SK-N-SH (cell line): ENCODE results near the gene ZNF101. TPM values are rescaled to one million over a fixed set of nuclear protein-coding genes. Genes with fewer than 3 reads are reported as not detected.
A peak's percentile ranks its signal among the peaks of the same experiment; 100 is the strongest.

Experiments
- CTCF ChIA-PET: fragments of 300-600, 350-600 bp; formaldehyde crosslinking; extraction: SDS; loops from one replicate; lab custom pipeline; 2021; lab: Yijun Ruan, JAX
- POLR2A ChIA-PET: fragments of 350-600 bp; sonication (Branson Sonifier 250); formaldehyde crosslinking; extraction: SDS; loops from one replicate; lab custom pipeline; 2020; ENCODE audit warnings: antibody characterized with exemption, inconsistent platforms; lab: Yijun Ruan, JAX
- DNase-seq: peaks from one replicate; pipeline ENCODE4 v3.0.0; 2012
- H2AFZ ChIP-seq: fragments of 200-600 bp; sonication (generic); 2 replicates; pipeline ENCODE4 v1.8.1; 2016; ENCODE audit warnings: antibody characterized with exemption, mild to moderate bottlenecking, low read depth
- H3F3A ChIP-seq: fragments of 200-600 bp; sonication (generic); replicated peaks from 2 replicates; pipeline ENCODE3; 2016; ENCODE audit warnings: antibody characterized with exemption, mild to moderate bottlenecking; ENCODE audit not compliant: insufficient read depth
- H3K27ac ChIP-seq, 2 experiments: fragments of 200-500 bp in 1 of 2; fragments of 200-600 bp in 1 of 2; sonication (Bioruptor generic) in 1 of 2; sonication (generic), shearing (Covaris generic) in 1 of 2; 2 replicates each; pipeline versions ENCODE4 v1.5.1 to v1.6.1; 2014 to 2016; ENCODE audit warnings: low read depth in 2 of 2, inconsistent platforms in 1 of 2, low read length in 1 of 2, mild to moderate bottlenecking in 1 of 2, mixed read lengths in 1 of 2
- H3K27me3 ChIP-seq: fragments of 200-600 bp; sonication (generic), shearing (Covaris generic); 2 replicates; pipeline ENCODE4 v1.6.1; 2016; ENCODE audit warnings: mixed run types; ENCODE audit not compliant: insufficient read depth
- H3K36me3 ChIP-seq, 2 experiments: fragments of 200-500 bp in 1 of 2; fragments of 200-600 bp in 1 of 2; sonication (Bioruptor generic) in 1 of 2; sonication (generic) in 1 of 2; replicated peaks in 1 of 2; 2 replicates each; pipeline versions ENCODE3 to v1.5.1; 2014 to 2016; ENCODE audit warnings: low read length in 1 of 2, mild to moderate bottlenecking in 1 of 2; ENCODE audit not compliant: insufficient read depth in 2 of 2, control insufficient read depth in 1 of 2
- H3K4me1 ChIP-seq, 2 experiments: fragments of 200-500 bp in 1 of 2; fragments of 200-600 bp in 1 of 2; sonication (Bioruptor generic) in 1 of 2; sonication (generic), shearing (Covaris generic) in 1 of 2; 2 replicates each; pipeline versions ENCODE4 v1.5.1 to v1.6.1; 2014 to 2016; ENCODE audit warnings: low read depth in 1 of 2, low read length in 1 of 2, mixed run types in 1 of 2; ENCODE audit not compliant: insufficient read depth in 2 of 2, control insufficient read depth in 1 of 2
- H3K4me2 ChIP-seq: fragments of 200-600 bp; sonication (generic), shearing (Covaris generic); 2 replicates; pipeline ENCODE4 v1.6.1; 2017; ENCODE audit warnings: mixed run types
- H3K4me3 ChIP-seq, 2 experiments: fragments of 200-500 bp in 1 of 2; fragments of 200-600 bp in 1 of 2; sonication (Bioruptor generic) in 1 of 2; sonication (generic), shearing (Covaris generic) in 1 of 2; 2 replicates each; pipeline versions ENCODE4 v1.5.1 to v1.8.1; 2014 to 2016; ENCODE audit warnings: low read depth in 2 of 2, inconsistent platforms in 1 of 2, low read length in 1 of 2, mild to moderate bottlenecking in 1 of 2, mixed read lengths in 1 of 2, moderate library complexity in 1 of 2
- H3K79me2 ChIP-seq: fragments of 200-600 bp; sonication (generic); 2 replicates; pipeline ENCODE4 v1.8.1; 2017; ENCODE audit warnings: mild to moderate bottlenecking; ENCODE audit not compliant: insufficient read depth
- H3K9ac ChIP-seq: fragments of 200-600 bp; sonication (generic); 2 replicates; pipeline ENCODE4 v1.6.1; 2017; ENCODE audit warnings: mixed run types
- H3K9me2 ChIP-seq: fragments of 200-600 bp; sonication (generic); 2 replicates; pipeline ENCODE4 v1.6.1; 2017; ENCODE audit warnings: mixed run types
- H3K9me3 ChIP-seq: fragments of 200-600 bp; sonication (generic); 2 replicates; pipeline ENCODE4 v1.6.1; 2017; ENCODE audit warnings: mixed run types, mild to moderate bottlenecking, moderate library complexity
- H4K20me1 ChIP-seq: fragments of 200-600 bp; sonication (generic); 2 replicates; pipeline ENCODE4 v1.6.1; 2017; ENCODE audit warnings: mild to moderate bottlenecking, mixed run types; ENCODE audit not compliant: insufficient read depth
- CHD2 ChIP-seq: fragments of 150-350 bp; IDR thresholded peaks from 2 replicates; pipeline ENCODE4 v1.6.1; 2018; ENCODE audit warnings: low read length; ENCODE audit not compliant: partially characterized antibody
- ELF1 ChIP-seq: IDR thresholded peaks from 2 replicates; pipeline ENCODE4 v1.4.0; 2012
- EZH2phosphoT487 ChIP-seq: fragments of 200-600 bp; sonication (generic); IDR thresholded peaks from 2 replicates; pipeline ENCODE4 v1.6.1; 2017; ENCODE audit warnings: low read depth, mixed run types, mild to moderate bottlenecking, antibody characterized with exemption, moderate library complexity, borderline replicate concordance
- FOSL2 ChIP-seq: IDR thresholded peaks from 2 replicates; pipeline ENCODE4 v1.4.0; 2012; ENCODE audit warnings: low read depth, mild to moderate bottlenecking, moderate library complexity, borderline replicate concordance
- FOXM1 ChIP-seq: IDR thresholded peaks from 2 replicates; pipeline ENCODE4 v1.4.0; 2012; ENCODE audit warnings: low read depth, mild to moderate bottlenecking
- GABPA ChIP-seq: IDR thresholded peaks from 2 replicates; pipeline ENCODE4 v1.4.0; 2012; ENCODE audit warnings: low read depth, mild to moderate bottlenecking
- GATA2 ChIP-seq: sonication (generic); formaldehyde crosslinking; IDR thresholded peaks from 2 replicates; pipeline ENCODE4 v1.5.0; 2020; ENCODE audit warnings: mild to moderate bottlenecking, missing genetic modification reagents
- MEF2A ChIP-seq: IDR thresholded peaks from 2 replicates; pipeline ENCODE4 v1.4.0; 2012; ENCODE audit warnings: low read depth, borderline replicate concordance
- MXI1 ChIP-seq: IDR thresholded peaks from 2 replicates; pipeline ENCODE4 v1.6.1; 2012; ENCODE audit warnings: mild to moderate bottlenecking, low read depth, low read length, improper control_type of control experiment
- NRF1 ChIP-seq: IDR thresholded peaks from 2 replicates; pipeline ENCODE4 v1.6.1; 2012; ENCODE audit warnings: low read depth, mild to moderate bottlenecking, low read length
- PBX3 ChIP-seq: IDR thresholded peaks from 2 replicates; pipeline ENCODE4; 2012
- POLR2AphosphoS5 ChIP-seq: IDR thresholded peaks from 2 replicates; pipeline ENCODE4 v1.6.1; 2012; ENCODE audit warnings: low read depth, low read length
- RAD21 ChIP-seq: IDR thresholded peaks from 2 replicates; pipeline ENCODE4 v1.6.1; 2012; ENCODE audit warnings: mild to moderate bottlenecking, low read length
- RCOR1 ChIP-seq: fragments of 150-350 bp; IDR thresholded peaks from 2 replicates; pipeline ENCODE4 v1.6.1; 2017; ENCODE audit warnings: antibody characterized with exemption, low read length
- RXRA ChIP-seq: IDR thresholded peaks from 2 replicates; pipeline ENCODE4 v1.4.0; 2012; ENCODE audit warnings: low read depth, mild to moderate bottlenecking, borderline replicate concordance
- SMC3 ChIP-seq: IDR thresholded peaks from 2 replicates; pipeline ENCODE4 v1.6.1; 2012; ENCODE audit warnings: low read depth, low read length, improper control_type of control experiment
- TCF12 ChIP-seq: IDR thresholded peaks from 2 replicates; pipeline ENCODE4 v1.4.0; 2012
- WGBS: methylation state at CpG from one replicate; pipeline ENCODE4 v1.1.6; 2017; ENCODE audit warnings: low lambda C conversion rate; 5-methylcytosine and 5-hydroxymethylcytosine counted together
- polyA plus RNA-seq, 3 experiments: library from polyadenylated mRNA; depleted of rRNA; stranded (reverse); fragments of >200 nt; gene quantifications; 2 replicates each; pipeline ENCODE4 v1.2.3, GENCODE V29; 2012
- TF ChIP-seq, protein P1 (sequence below): IDR thresholded peaks from 2 replicates; pipeline ENCODE4 v1.4.0; 2012; ENCODE audit warnings: low read depth, borderline replicate concordance
- TF ChIP-seq, protein P2 (sequence below): fragments of 150-350 bp; IDR thresholded peaks from 2 replicates; pipeline ENCODE4 v1.6.1; 2016; ENCODE audit warnings: mild to moderate bottlenecking, low read depth, low read length

The ZNF101 gene
- polyA plus RNA-seq, 1 of the 3 experiments (the other 2 are of a cell fraction) = 2.4 TPM

- TF ChIP-seq RAD21 (0 out of 2 replicates have a peak, but pooled peaks have one; percentile 6), GATA2 (CRISPR knock-in tag) (no peak), PBX3 (peak; percentile 98), GABPA (peak; percentile 82), EZH2phosphoT487 (no peak), SMC3 (no peak), POLR2AphosphoS5 (peak; percentile 86), RXRA (no peak), FOXM1 (no peak), NRF1 (no peak)
- TF ChIP-seq, protein P1, sequence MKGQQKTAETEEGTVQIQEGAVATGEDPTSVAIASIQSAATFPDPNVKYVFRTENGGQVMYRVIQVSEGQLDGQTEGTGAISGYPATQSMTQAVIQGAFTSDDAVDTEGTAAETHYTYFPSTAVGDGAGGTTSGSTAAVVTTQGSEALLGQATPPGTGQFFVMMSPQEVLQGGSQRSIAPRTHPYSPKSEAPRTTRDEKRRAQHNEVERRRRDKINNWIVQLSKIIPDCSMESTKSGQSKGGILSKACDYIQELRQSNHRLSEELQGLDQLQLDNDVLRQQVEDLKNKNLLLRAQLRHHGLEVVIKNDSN = no peak
Observed at GRCh38 chr19:19668230-19669012, at the start of gene ZNF101 (continued).

- 87% methylated on average over 21 of the region's 21 CpGs for WGBS
- Histone ChIP-seq H3K4me2 (peak overlapping the region; percentile 63), H3F3A (no peaks in the 10 kb centered on the region), H3K36me3 (no peaks in the 10 kb centered on the region), H3K4me3 (peak overlapping the region; percentile 51 to 74), H3K9me3 (no peaks in the 10 kb centered on the region), H2AFZ (peak overlapping the region; percentile 79), H3K27ac (no peak overlapping the region; a peak in 1 of 4 replicates), H3K9me2 (no peaks in the 10 kb centered on the region), H3K27me3 (no peaks in the 10 kb centered on the region), H3K4me1 (peaks cover 4% of the 10 kb centered on the region in 2 experiments; a peak in 2 of 4 replicates), H4K20me1 (no peaks in the 10 kb centered on the region), H3K79me2 (peaks cover 23% of the 10 kb centered on the region; the same call in 1 of the 2 replicates), H3K9ac (0 out of 2 replicates have a peak overlapping the region, but pooled peaks have one; percentile 43)
- DNase-seq = no peak
- no peak for TF ChIP-seq MEF2A
- no peak for TF ChIP-seq ELF1
- TF ChIP-seq CHD2 = no peak
- no peak for TF ChIP-seq NRF1
- no peak for TF ChIP-seq FOSL2
- TF ChIP-seq, protein P2, sequence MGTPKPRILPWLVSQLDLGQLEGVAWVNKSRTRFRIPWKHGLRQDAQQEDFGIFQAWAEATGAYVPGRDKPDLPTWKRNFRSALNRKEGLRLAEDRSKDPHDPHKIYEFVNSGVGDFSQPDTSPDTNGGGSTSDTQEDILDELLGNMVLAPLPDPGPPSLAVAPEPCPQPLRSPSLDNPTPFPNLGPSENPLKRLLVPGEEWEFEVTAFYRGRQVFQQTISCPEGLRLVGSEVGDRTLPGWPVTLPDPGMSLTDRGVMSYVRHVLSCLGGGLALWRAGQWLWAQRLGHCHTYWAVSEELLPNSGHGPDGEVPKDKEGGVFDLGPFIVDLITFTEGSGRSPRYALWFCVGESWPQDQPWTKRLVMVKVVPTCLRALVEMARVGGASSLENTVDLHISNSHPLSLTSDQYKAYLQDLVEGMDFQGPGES = no peak
- no peak for TF ChIP-seq RCOR1
- TF ChIP-seq TCF12 = no peak
- TF ChIP-seq, protein P1 = no peak
- TF ChIP-seq MXI1 = no peak
- ChIA-PET POLR2A (no interaction called here), CTCF (interaction anchor here (0.7 to 2.4 kb wide), 3 partner anchors 12 to 87 kb away, joined by 3 to 11 read pairs (median 3); no protein-coding TSS in a partner anchor)
Observed at GRCh38 chr19:19619181-19619848, 49.3 kb upstream of the ZNF101 start.
